Measurements from ENCODE around the gene CADM1. TPM values are rescaled to one million over a fixed set of nuclear protein-coding genes. Genes with fewer than 3 reads are reported as not detected.

Gene CADM1
- total RNA-seq, 4 donors from 2014 or later: 1.2 to 2.5 (median 2.2) TPM

DNA sequence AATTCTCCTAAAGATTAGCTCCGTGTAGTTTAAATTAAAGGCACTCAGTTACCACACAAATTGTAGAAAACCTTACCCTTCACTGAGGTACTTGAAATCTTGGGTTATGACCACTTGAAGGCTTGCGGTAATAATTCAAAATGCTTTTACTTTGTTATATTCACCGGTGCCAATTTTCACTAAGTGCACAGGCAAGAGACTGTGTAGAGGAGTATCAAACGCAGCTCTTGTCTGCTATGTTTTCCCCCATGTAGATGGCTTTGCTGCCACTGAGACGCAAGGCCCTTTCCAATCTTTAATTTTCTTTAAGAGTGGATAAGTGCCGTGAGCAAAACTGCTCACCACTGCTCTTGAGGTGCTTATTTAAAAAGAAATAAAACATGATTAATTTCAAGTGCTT is 155.8 kb downstream of the CADM1 start:
- in situ Hi-C loops (cut with MboI; ENCODE audit: low sequenced_read_pairs in 4 of 4): loop anchor here in 2 of 4 donors (25.0 kb wide), 3 partner anchors 864 to 1339 kb away; no protein-coding TSS in a partner anchor
- no peak for TF ChIP-seq POLR2A (IDR thresholded peaks at IDR 0.05)
- TF ChIP-seq, protein P1, sequence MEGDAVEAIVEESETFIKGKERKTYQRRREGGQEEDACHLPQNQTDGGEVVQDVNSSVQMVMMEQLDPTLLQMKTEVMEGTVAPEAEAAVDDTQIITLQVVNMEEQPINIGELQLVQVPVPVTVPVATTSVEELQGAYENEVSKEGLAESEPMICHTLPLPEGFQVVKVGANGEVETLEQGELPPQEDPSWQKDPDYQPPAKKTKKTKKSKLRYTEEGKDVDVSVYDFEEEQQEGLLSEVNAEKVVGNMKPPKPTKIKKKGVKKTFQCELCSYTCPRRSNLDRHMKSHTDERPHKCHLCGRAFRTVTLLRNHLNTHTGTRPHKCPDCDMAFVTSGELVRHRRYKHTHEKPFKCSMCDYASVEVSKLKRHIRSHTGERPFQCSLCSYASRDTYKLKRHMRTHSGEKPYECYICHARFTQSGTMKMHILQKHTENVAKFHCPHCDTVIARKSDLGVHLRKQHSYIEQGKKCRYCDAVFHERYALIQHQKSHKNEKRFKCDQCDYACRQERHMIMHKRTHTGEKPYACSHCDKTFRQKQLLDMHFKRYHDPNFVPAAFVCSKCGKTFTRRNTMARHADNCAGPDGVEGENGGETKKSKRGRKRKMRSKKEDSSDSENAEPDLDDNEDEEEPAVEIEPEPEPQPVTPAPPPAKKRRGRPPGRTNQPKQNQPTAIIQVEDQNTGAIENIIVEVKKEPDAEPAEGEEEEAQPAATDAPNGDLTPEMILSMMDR (IDR thresholded peaks at IDR 0.05 in 4 of 5, conservative IDR thresholded peaks at IDR 0.05 in 1 of 5): no peak

DNA sequence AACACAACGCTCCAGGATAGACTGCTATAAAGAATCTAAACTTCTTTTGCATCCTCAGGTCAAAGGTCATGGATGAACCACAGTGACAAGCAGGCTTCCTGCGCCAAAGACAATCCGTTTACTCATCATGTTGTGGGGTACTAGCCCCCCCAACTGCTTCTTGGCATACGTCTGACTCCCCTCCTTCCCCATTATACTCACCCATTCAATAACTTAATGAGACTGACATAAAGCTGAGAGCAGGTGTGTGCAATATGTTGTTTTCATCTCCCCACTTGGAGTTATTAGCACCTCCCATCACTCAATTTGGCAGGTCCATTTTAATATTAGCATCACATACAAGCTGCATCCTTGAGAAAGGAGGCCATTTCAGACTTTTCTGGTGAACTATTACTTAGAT is 157.1 kb downstream of the CADM1 start:
- no peak for TF ChIP-seq POLR2A (IDR thresholded peaks at IDR 0.05)
- TF ChIP-seq, protein P1 (IDR thresholded peaks at IDR 0.05 in 4 of 5, conservative IDR thresholded peaks at IDR 0.05 in 1 of 5): no peak
- no peak overlapping the region for H3K4me3 ChIP-seq
- H3K36me3 ChIP-seq: no peaks in the 10 kb centered on the region
- H3K27me3 ChIP-seq: no peaks in the 10 kb centered on the region
- H3K9me3 ChIP-seq: no peaks in the 10 kb centered on the region
- intact Hi-C loops (cut with DNase I; ENCODE audit: low total_unique reads): no loop called here
- no peak for ATAC-seq
- H3K4me1 ChIP-seq: no peaks in the 10 kb centered on the region
- no peak overlapping the region for H3K27ac ChIP-seq
- in situ Hi-C loops (cut with MboI; ENCODE audit: low sequenced_read_pairs in 4 of 4): loop anchor here in 2 of 4 donors (25.0 kb wide), 3 partner anchors 865 to 1340 kb away; no protein-coding TSS in a partner anchor
- DNase-seq: no peak

More for the DNA sequence above, 155.8 kb downstream of the CADM1 start:
- intact Hi-C loops (cut with DNase I; ENCODE audit: low total_unique reads): no loop called here
- DNase-seq (no peak), ATAC-seq (no peak)
- no peaks in the 10 kb centered on the region for H3K36me3 ChIP-seq
- no peaks in the 10 kb centered on the region for H3K9me3 ChIP-seq
- no peaks in the 10 kb centered on the region for H3K27me3 ChIP-seq
- no peaks in the 10 kb centered on the region for H3K4me1 ChIP-seq
- H3K27ac ChIP-seq: no peak overlapping the region
- no peak overlapping the region for H3K4me3 ChIP-seq

DNA sequence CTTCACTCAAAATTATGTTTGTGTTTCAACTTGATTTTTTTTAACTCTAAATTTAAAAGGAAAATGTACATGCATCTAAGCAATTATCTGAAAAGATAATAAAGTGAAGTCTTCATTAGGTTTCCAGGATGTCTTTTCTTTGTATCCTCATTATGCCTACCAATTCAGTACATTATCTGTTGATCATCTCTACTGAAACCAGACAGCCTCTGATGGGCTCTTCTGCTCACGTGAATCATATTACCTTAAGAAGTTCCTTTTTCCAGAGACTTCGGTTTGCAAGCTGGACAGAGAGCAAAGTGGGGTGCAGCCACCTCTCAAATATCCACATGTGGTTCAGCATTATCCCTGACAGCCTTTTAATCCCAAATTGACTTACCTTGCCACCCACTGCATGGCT is 158.4 kb downstream of the CADM1 start:
- Histone ChIP-seq H3K27me3 (no peaks in the 10 kb centered on the region), H3K36me3 (no peaks in the 10 kb centered on the region), H3K27ac (no peak overlapping the region), H3K4me3 (no peak overlapping the region), H3K4me1 (no peaks in the 10 kb centered on the region), H3K9me3 (no peaks in the 10 kb centered on the region)
- intact Hi-C loops (cut with DNase I; ENCODE audit: low total_unique reads): no loop called here
- DNase-seq (no peak), ATAC-seq (no peak)
- in situ Hi-C loops (cut with MboI; ENCODE audit: low sequenced_read_pairs in 4 of 4): loop anchor here in 2 of 4 donors (25.0 kb wide), 3 partner anchors 866 to 1341 kb away; no protein-coding TSS in a partner anchor
- no peak for TF ChIP-seq POLR2A (IDR thresholded peaks at IDR 0.05)
- TF ChIP-seq, protein P1 (IDR thresholded peaks at IDR 0.05 in 4 of 5, conservative IDR thresholded peaks at IDR 0.05 in 1 of 5): no peak

DNA sequence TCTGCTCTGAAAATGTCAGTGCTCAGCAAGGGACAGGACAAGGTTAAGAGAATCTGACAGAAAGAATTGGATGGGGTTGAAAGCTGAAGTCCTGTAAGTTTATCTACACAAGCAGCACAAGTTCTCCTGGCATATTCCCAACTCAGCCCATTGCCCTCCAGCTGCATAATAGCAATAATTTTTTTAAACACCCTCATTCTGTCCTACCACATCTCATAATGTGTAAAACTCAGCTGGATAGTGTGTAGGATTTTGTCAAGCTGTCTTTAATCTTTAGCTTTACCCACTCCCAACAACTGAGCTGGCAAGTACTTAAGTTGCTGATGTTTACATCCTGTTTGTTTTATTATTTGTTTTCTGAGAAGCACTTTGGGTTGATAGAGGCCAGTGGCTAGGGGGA is 158.9 kb downstream of the CADM1 start:
- intact Hi-C loops (cut with DNase I; ENCODE audit: low total_unique reads): no loop called here
- Histone ChIP-seq H3K36me3 (no peaks in the 10 kb centered on the region), H3K27me3 (no peaks in the 10 kb centered on the region), H3K4me1 (no peaks in the 10 kb centered on the region), H3K4me3 (no peak overlapping the region), H3K27ac (no peak overlapping the region), H3K9me3 (no peaks in the 10 kb centered on the region)
- no peak for TF ChIP-seq POLR2A (IDR thresholded peaks at IDR 0.05)
- TF ChIP-seq, protein P1 (IDR thresholded peaks at IDR 0.05 in 4 of 5, conservative IDR thresholded peaks at IDR 0.05 in 1 of 5): no peak
- ATAC-seq (no peak), DNase-seq (no peak)
- in situ Hi-C loops (cut with MboI; ENCODE audit: low sequenced_read_pairs in 4 of 4): loop anchor here in 2 of 4 donors (25.0 kb wide), 3 partner anchors 867 to 1342 kb away; no protein-coding TSS in a partner anchor

DNA sequence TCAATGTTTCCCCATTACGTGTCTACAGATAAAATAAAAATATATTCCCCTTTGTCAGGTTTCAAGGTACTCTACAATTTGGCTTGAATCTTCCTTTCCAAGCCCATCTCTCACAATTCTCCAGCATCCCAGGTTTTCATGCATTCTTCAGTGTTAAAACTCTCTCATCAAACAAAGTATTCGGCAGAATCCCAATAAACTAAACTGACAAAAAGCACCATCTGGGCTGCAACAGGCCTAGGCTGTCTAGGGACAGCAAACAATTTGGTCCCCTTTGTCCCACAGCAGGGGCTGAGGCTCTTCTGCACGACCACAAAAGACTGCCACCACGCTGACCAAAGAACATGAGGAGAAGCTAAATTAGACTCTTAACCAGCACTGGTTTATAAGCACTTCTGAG is 159.4 kb downstream of the CADM1 start:
- in situ Hi-C loops (cut with MboI; ENCODE audit: low sequenced_read_pairs in 4 of 4): loop anchor here in 2 of 4 donors (25.0 kb wide), 3 partner anchors 867 to 1342 kb away; no protein-coding TSS in a partner anchor
- no peaks in the 10 kb centered on the region for H3K27me3 ChIP-seq
- H3K4me1 ChIP-seq: no peaks in the 10 kb centered on the region
- no peaks in the 10 kb centered on the region for H3K9me3 ChIP-seq
- H3K27ac ChIP-seq: no peak overlapping the region
- no peak for TF ChIP-seq POLR2A (IDR thresholded peaks at IDR 0.05)
- TF ChIP-seq, protein P1 (IDR thresholded peaks at IDR 0.05 in 4 of 5, conservative IDR thresholded peaks at IDR 0.05 in 1 of 5): no peak
- H3K4me3 ChIP-seq: no peak overlapping the region
- DNase-seq (no peak), ATAC-seq (no peak)
- intact Hi-C loops (cut with DNase I; ENCODE audit: low total_unique reads): no loop called here
- H3K36me3 ChIP-seq: no peaks in the 10 kb centered on the region

Data from gastrocnemius medialis (tissue), 4 donors.